Hematopoietic multipotent progenitor cell treated with erythropoietin and hydrocortisone succinate and interleukin-3 and kit ligand, for 17 days (in vitro differentiated cells): Measurements from ENCODE around the gene UTS2B.
"Not testable (repeated sequence)": the region's sequence is repeated elsewhere in the genome, so short reads cannot be mapped to it uniquely, and the experiment has no call there.

Experiments used
- DNase-seq: peaks from one replicate; pipeline ENCODE4 v3.0.0-alpha.2; 2015; ENCODE audit warnings: low spot score

Gene UTS2B

DNA sequence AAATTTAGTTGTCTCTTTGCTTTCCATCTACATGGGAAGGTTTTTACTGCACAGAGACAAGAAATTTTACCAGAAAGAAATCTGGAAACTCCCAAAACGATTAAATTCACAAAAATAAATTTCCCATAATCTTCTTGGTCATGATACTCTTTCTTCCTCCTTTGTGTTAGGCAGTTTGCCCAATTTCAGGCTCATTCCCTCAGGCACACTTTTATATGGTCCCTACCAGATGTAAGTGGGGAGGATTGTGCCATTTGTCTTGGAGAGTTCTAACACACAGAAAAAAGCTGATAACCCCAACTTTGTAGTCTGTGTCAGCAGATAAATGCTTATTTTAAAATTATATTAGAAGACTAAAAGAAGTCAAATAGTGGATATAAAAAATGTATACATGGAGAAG, 50.2 kb downstream of the UTS2B start:
- DNase-seq: no peak

DNA sequence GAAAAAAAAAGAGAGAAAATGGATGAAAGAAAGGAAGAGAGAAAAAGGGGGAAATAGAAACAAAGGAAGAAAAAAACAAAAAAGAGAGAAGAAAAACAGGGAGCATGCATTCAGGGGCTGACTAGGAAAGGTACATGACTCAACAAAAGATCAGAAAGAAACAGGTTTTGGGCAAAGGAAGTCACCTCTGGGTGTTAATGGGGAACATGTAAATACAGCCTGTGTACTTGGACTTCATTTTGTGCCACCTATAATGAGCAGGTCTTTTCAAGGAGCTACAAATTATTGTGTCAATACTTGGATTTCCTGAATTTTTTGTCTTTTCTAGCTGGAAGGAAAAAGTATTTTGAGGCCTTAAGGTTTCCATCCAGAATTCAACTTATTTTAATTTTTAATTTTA, 54.6 kb downstream of the UTS2B start:
- DNase-seq: no peak

- DNase-seq: not testable (repeated sequence)
Observed at GRCh38 chr3:191275244-191275643, 55.1 kb downstream of the UTS2B start.

- DNase-seq: no peak
Observed at GRCh38 chr3:191269289-191270085, 60.8 kb downstream of the UTS2B start.

DNA sequence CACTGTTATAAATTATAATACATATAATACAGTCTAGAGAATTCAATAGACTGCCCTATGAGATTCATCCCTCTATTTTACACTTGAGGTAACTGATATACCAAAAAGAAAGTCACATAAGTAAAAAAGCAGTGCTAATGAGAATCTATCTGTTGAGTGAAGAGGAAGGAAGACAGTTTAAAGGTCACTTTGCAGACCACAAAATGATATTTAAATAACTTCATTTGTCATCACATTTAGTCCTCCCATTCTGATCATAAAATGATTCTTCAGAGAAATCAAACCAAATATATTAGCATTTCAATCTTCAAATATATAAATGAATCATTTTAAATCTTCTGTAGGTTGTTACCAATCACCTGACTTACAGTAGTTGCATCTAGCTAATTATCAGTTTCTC, 61.6 kb downstream of the UTS2B start:
- DNase-seq: no peak

DNA sequence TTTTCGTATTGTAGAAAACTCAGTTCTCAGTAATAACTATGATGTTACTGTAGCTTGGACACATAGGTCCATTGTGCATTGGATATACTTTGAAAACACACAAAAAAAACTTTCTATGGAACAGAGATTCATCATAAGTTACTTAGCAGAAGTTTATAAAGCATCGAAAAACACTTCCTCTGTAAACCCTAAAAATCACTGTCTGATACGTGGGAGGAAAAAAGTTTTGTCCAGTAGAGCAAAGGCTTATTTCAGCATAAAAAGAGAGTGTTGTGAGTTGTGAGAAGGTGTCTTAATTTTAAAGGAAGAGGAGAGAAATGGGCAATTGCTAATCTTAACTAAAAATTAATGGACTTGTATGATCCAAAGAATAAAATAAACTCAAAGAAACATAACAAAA, 66.5 kb downstream of the UTS2B start:
- no peak for DNase-seq

- no peak for DNase-seq
Observed at GRCh38 chr3:191263365-191263764, 67.0 kb downstream of the UTS2B start.

DNA sequence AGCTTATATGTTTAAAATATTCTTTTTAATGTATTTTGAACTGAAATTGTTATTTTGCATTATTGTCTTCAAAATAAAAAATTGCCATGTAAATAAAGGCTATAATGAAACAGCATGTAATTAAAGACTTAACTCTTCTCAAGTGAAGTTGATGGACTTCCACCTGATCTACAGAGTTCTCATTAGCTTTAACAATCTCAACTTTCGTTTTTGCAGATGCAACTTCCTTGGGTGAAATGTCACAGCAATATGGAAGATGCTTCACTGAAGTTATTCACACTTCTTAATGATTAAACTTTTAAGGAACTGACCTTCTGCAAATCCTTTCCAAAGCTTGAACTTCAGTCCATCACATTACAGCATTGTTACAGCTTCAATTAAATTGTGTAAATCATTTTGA, 67.7 kb downstream of the UTS2B start:
- DNase-seq: no peak

DNA sequence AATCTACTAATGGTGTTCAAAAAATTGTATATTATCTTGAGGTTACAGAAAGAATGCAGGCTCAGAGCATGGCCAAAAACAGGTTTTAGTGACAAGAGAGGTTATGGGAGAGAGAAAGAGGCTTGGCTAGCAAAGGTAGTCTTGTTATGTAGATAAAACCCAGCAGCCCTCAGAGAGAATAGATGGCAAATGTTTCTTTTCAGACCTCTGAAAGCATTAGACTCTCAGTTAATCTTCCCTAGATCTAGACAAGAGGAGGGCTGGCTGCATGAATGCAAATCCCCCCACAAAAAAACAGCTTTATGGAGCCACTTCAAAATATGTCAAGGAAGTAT, 69.1 kb downstream of the UTS2B start:
- DNase-seq: no peak

DNA sequence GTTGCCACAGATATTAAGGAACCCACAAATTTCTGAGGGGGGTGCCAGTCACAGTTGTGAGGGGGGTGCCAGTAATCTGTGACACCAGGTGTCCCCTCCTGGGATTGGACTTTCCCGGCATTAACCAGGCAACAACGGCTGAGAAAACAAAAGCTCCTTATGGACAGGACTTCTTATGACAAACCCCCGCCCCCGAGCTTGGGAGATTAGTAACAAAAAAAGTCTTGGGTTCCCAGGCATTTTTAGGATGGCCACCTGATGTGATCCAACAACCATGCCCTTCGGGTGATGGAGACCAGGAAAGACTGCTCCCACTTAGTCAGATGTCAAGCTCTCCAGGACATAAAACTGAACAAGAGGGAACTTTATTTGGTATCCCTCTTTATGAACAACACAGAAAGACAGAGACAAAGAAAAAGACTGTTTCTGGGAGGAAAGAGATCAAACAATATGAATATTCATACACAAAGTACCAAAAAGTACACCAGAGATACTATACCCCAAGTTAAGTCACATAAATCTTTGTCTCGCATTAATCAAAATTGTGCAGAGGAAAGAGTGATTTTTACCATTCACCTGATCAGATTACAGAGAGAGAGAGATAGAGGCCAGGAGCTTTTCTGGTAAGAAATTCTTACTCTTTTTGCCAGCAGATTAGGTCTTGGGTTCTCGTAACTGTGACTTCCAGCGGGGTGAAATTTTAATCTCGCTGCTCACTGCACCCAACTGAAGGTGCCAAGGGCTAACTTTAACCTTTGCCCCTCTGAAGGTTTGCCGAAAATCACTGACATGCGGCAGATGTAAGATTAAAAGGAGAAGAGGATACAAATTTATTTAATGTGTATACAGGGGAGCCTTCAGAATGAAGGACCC, 69.7 kb downstream of the UTS2B start:
- no peak for DNase-seq

- DNase-seq: no peak
Observed at GRCh38 chr3:191259486-191259885, 70.8 kb downstream of the UTS2B start.

- no peak for DNase-seq
Observed at GRCh38 chr3:191257286-191257685, 73.0 kb downstream of the UTS2B start.

- DNase-seq: no peak
Observed at GRCh38 chr3:191256405-191256804, 73.9 kb downstream of the UTS2B start.

DNA sequence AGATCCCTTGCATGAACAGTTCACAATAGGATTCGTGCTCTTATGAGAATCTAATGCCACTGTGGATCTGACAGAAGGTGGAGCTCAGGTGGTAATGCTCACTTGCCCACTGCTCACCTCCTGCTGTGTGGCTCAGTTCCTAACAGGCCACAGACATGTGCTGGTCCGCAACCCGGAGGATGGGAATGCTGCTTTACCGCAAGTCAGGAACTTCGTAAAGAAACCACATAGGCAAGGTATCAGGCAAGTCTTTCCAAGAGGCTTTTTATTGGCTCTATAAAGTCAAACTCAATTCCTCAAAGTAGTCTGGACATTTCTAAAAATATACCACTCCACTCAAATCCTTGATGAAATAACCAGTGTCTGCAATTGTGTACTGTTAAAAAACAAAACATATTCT, 75.2 kb downstream of the UTS2B start:
- no peak for DNase-seq

DNA sequence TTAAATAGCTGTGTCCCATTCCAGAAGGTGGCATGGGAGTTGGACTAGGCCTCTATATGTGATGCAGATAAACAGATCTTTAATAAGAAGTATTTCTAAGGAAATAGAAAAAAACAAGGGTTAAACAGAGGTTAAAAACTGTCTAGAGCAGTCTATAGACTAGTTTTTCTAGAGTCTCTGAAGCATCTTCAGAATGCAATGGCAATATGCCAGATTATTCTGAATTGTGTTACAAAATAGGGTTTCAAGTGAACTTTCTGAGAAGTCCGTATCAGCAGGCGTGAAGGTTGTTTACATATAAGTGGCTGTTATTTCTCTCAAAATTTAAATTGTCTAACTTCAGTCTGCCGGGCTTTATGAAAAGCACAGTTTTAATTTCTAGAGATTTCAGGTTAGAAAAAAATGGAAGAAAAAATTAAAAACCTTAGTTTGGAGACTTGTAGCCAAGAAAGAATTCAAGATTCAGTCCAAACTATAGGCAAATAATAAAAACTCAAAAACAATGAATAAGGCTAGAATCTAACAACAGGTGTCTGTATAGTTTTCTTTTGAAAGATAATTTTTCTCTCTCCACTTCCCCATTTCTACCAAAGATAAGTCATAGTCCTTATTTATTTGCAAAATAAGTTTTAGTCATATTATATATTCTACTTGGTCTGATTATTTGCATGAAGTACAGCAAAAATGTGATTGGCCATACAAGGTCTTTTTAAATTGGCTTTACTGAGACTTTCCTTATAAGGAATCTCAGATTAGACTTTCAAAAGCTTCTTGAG, 76.0 kb downstream of the UTS2B start:
- DNase-seq: no peak

- no peak for DNase-seq
Observed at GRCh38 chr3:191253089-191253799, 77.1 kb downstream of the UTS2B start.

DNA sequence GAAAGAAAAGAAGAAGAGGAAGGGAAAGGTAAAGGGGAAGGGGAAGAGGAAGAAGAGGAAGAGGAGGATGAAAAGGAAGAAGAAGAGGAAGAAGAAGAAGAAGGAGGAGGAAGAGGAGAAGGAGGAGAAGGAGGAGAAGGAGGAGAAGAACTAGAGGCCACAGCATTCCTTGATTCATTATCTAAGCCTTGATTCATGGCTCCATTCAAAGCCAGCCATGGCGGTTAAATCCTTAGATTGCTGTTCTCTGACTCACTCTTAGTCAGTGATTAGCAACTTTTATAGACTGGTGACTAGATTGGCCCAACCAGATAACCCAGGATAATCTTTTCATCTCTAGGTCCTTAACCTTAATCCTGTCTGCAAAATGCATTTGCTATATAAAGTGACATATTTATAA, 83.7 kb downstream of the UTS2B start:
- no peak for DNase-seq

DNA sequence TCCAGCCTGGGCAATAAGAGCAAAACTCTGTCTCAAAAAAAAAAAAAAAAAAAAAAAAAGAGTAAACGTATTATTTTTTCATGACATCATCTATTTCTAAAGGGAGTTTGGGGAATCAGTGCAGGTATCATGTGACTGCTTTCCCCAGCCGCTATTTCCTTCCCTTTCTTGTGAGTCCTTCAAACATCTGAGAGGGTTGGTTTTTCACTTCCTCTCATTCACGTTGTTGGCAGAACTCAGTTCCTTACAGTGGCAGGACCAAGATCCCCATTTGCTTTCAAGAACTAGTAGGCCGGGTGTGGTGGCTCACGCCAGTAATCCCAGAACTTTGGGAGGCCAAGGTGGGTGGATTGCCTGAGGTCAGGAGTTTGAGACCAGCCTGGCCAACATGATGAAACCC, 84.3 kb downstream of the UTS2B start:
- DNase-seq: not testable (repeated sequence)

DNA sequence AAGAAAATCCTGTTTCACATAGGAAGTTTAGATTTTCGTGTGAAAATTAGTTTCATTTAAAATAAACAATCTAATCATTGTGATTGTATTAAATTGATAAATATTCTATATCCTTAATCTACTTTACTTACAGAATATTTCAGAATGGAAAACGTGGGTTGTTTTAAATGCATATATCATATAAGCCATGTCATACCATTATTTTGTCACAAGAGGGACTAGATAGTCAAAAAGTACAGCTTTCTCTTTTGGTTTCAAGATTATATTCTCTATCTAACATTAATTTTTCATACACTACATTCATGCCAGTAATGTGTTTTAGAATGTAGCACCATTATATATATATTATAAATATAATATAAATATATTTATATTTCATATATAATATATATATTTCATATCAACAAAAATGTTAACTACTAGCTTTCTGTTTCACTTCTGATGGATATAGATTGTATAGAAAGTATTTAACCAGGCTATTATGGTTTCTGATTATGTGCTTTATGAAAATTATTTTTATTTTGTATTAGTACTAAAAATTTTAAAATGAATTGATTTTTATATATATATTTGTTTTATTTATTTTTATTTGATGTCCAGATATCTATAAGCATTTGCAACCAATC, 86.0 kb downstream of the UTS2B start:
- DNase-seq: no peak

- no peak for DNase-seq
Observed at GRCh38 chr3:191240486-191240885, 89.8 kb downstream of the UTS2B start.

DNA sequence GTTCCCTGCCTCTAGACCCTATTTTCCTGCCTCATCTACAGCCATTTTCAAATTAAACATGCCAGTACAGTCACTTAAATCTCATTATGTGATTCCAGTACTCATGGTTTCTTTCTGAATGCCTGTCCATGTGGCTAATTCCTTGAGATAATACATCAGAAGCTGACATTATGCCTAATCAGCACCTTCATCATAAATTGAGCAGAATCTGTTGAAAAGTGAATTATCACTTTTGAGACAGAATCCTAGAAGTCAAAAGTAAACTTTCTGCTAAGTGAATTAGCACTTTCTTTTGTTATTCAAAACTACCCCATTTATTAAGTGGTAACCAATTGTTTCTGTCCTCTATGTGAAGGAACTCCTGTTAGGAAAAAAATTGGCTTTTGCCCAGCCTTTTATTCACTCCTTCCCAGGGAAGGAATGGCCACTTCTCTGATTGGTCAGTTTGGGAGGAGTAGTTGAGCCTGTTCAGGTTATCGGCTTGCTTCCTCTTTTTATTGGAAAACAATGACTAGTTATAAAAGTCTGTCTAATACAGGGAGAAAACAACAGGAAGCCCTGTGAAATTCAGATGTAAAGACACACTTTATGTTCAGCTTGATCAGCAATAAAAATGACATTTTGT, 90.8 kb downstream of the UTS2B start:
- DNase-seq: no peak
